HCT116 (cell line): ENCODE measurements around the gene ELP1. TPM values are rescaled to one million over a fixed set of nuclear protein-coding genes. Genes with fewer than 3 reads are reported as not detected.

ENCODE experiments used
- ATAC-seq: fragments of 200-7000 bp; cut with Tn5 transposase; 2 replicates; pipeline ENCODE4 v1.9.1; 2020; ENCODE audit warnings: mild to moderate bottlenecking, moderate library complexity
- BruUV-seq: library from RNA; stranded (reverse); fragments of 400-500 nt; replicated peaks from 2 replicates; lab custom pipeline; 2021; lab: Mats Ljungman, UMichigan
- CTCF ChIA-PET: fragments of 300-600 bp; sonication (Branson Sonifier 250); formaldehyde crosslinking; loops from one replicate; lab custom pipeline; 2021; ENCODE audit warnings: antibody characterized with exemption; lab: Charles Lee
- POLR2A ChIA-PET: fragments of 300-600, 350-600 bp; sonication (Branson Sonifier 250); formaldehyde crosslinking; loops from one replicate; lab custom pipeline; 2021; ENCODE audit warnings: antibody characterized with exemption; lab: Charles Lee
- RAD21 ChIA-PET, 2 experiments: fragments of 300-600 bp; sonication (Branson Sonifier 250); formaldehyde crosslinking; loops; one replicate each; lab custom pipeline; 2023; ENCODE audit warnings: low total read pairs in 2 of 2; ENCODE audit not compliant: uncharacterized antibody in 2 of 2, unreplicated experiment in 2 of 2, low non-redundant PET in 1 of 2; lab: Charles Lee
- DNase-seq: peaks from one replicate; pipeline ENCODE4 v3.0.0-alpha.2; 2010; ENCODE audit warnings: low read depth, low spot score
- H2AFZ ChIP-seq: fragments of 200-600 bp; shearing (Covaris generic), sonication (generic); 2 replicates; pipeline ENCODE4 v1.6.1; 2017; ENCODE audit warnings: low read depth, mixed run types, mixed read lengths, antibody characterized with exemption, low read length; ENCODE audit not compliant: poor library complexity, severe bottlenecking
- H3K27ac ChIP-seq: 2 replicates; pipeline ENCODE4 v1.5.1; 2012; ENCODE audit warnings: low read depth, low read length
- H3K27me3 ChIP-seq: fragments of 200-600 bp; sonication (generic); 2 replicates; pipeline ENCODE4 v1.6.1; 2016; ENCODE audit warnings: mixed run types, low read length, mixed read lengths; ENCODE audit not compliant: insufficient read depth
- H3K36me3 ChIP-seq, 2 experiments: fragments of 200-500 bp in 1 of 2; fragments of 200-600 bp in 1 of 2; sonication (Bioruptor generic) in 1 of 2; sonication (generic) in 1 of 2; 2 replicates each; pipeline versions ENCODE4 v1.5.1 to v1.6.1; 2014 to 2016; ENCODE audit warnings: low read length in 2 of 2, inconsistent platforms in 1 of 2, mixed read lengths in 1 of 2, mixed run types in 1 of 2; ENCODE audit not compliant: insufficient read depth in 2 of 2, control insufficient read depth in 1 of 2
- H3K4me1 ChIP-seq, 2 experiments: fragments of 200-600 bp in 1 of 2; sonication (generic) in 1 of 2; 2 replicates each; pipeline versions ENCODE4 v1.5.1 to v1.6.1; 2012 to 2017; ENCODE audit warnings: low read length in 2 of 2, inconsistent platforms in 1 of 2, mild to moderate bottlenecking in 1 of 2, mixed read lengths in 1 of 2, mixed run types in 1 of 2, moderate library complexity in 1 of 2; ENCODE audit not compliant: insufficient read depth in 2 of 2, control insufficient read depth in 1 of 2
- H3K4me2 ChIP-seq: fragments of 200-600 bp; sonication (generic); 2 replicates; pipeline ENCODE4 v1.6.1; 2017; ENCODE audit warnings: mixed run types, low read length, mixed read lengths
- H3K4me3 ChIP-seq, 2 experiments: fragments of 200-600 bp in 1 of 2; sonication (generic) in 1 of 2; replicated peaks in 1 of 2; 2 replicates each; pipeline ENCODE4 v1.5.1; 2011 to 2016; ENCODE audit warnings: low read length in 2 of 2, control low read depth in 1 of 2, low read depth in 1 of 2, mild to moderate bottlenecking in 1 of 2, mixed read lengths in 1 of 2, mixed run types in 1 of 2
- H3K79me2 ChIP-seq: fragments of 200-600 bp; sonication (generic); 2 replicates; pipeline ENCODE4 v1.6.1; 2017; ENCODE audit warnings: mild to moderate bottlenecking, mixed run types, low read length, moderate library complexity, mixed read lengths; ENCODE audit not compliant: insufficient read depth
- H3K9ac ChIP-seq: fragments of 200-600 bp; sonication (generic); 2 replicates; pipeline ENCODE4 v1.6.1; 2016; ENCODE audit warnings: low read length, mixed read lengths
- H3K9me2 ChIP-seq: fragments of 200-600 bp; sonication (generic), shearing (Covaris generic); 2 replicates; pipeline ENCODE4 v1.6.1; 2017; ENCODE audit warnings: mixed run types, mild to moderate bottlenecking, moderate library complexity; ENCODE audit not compliant: insufficient read depth
- H3K9me3 ChIP-seq, 2 experiments: fragments of 200-500 bp in 1 of 2; fragments of 200-600 bp in 1 of 2; sonication (Bioruptor generic) in 1 of 2; sonication (generic) in 1 of 2; 2 replicates each; pipeline ENCODE4 v1.6.1; 2014 to 2017; ENCODE audit warnings: low read length in 2 of 2, mixed read lengths in 2 of 2, inconsistent platforms in 1 of 2, low read depth in 1 of 2, mild to moderate bottlenecking in 1 of 2, mixed run types in 1 of 2, moderate library complexity in 1 of 2; ENCODE audit not compliant: control insufficient read depth in 1 of 2, insufficient read depth in 1 of 2
- H4K20me1 ChIP-seq: fragments of 200-600 bp; sonication (generic), shearing (Covaris generic); 2 replicates; pipeline ENCODE4 v1.6.1; 2017; ENCODE audit warnings: mixed run types, mild to moderate bottlenecking, moderate library complexity; ENCODE audit not compliant: insufficient read depth
- ELF1 ChIP-seq: IDR thresholded peaks from 2 replicates; pipeline ENCODE4 v1.6.1; 2012; ENCODE audit warnings: low read depth, borderline replicate concordance
- EZH2 ChIP-seq: fragments of 200-600 bp; sonication (generic); IDR thresholded peaks from 2 replicates; pipeline ENCODE4 v1.6.1; 2017; ENCODE audit warnings: antibody characterized with exemption, mixed run types
- FOSL1 ChIP-seq: IDR thresholded peaks from 2 replicates; pipeline ENCODE4 v1.6.1; 2012; ENCODE audit warnings: low read depth
- POLR2A ChIP-seq: IDR thresholded peaks from 2 replicates; pipeline ENCODE4 v1.7.0; 2011; ENCODE audit warnings: borderline replicate concordance; ENCODE audit not compliant: insufficient read depth, insufficient read length; ENCODE audit errors: extremely low read depth
- SIN3A ChIP-seq: IDR thresholded peaks from 2 replicates; pipeline ENCODE4 v1.6.1; 2012; ENCODE audit warnings: low read depth
- TCF7L2 ChIP-seq: IDR thresholded peaks from 2 replicates; pipeline ENCODE4 v1.7.0; 2011; ENCODE audit warnings: borderline replicate concordance, inconsistent platforms; ENCODE audit not compliant: insufficient read depth, insufficient read length; ENCODE audit errors: extremely low read depth
- YY1 ChIP-seq: IDR thresholded peaks from 2 replicates; pipeline ENCODE4 v1.6.1; 2011; ENCODE audit warnings: low read length, low read depth, moderate library complexity, mild to moderate bottlenecking; ENCODE audit not compliant: insufficient replicate concordance; ENCODE audit errors: extremely low read depth
- ZFX ChIP-seq: fragments of 450-650 bp; IDR thresholded peaks from 2 replicates; pipeline ENCODE4 v1.6.1; 2017
- ZNF274 ChIP-seq: fragments of 200-500 bp; sonication (Bioruptor generic); IDR thresholded peaks from 2 replicates; pipeline ENCODE4 v1.6.1; 2014; ENCODE audit warnings: mild to moderate bottlenecking, low read depth, low read length, inconsistent platforms
- intact Hi-C: fragments of 100-400 bp; cut with micrococcal nuclease; formaldehyde crosslinking; loops from 2 replicates; pipeline ENCODE4 v1.10.0; 2022
- total RNA-seq: library from RNA; stranded (reverse); gene quantifications from one replicate; pipeline ENCODE4 v1.2.1, GENCODE V29; 2021; ENCODE audit not compliant: unreplicated experiment
- TF ChIP-seq, protein P1 (sequence below), 3 experiments: fragments of 200-600 bp in 1 of 3; sonication (generic) in 1 of 3; IDR thresholded peaks in 2 of 3; conservative IDR thresholded peaks in 1 of 3; 2 replicates each; pipeline ENCODE4 v1.5.1; 2012 to 2017; ENCODE audit warnings: low read depth in 2 of 3, low read length in 2 of 3, antibody characterized with exemption in 1 of 3, borderline replicate concordance in 1 of 3, control low read depth in 1 of 3, mild to moderate bottlenecking in 1 of 3, mixed read lengths in 1 of 3, mixed run types in 1 of 3, moderate library complexity in 1 of 3; ENCODE audit not compliant: insufficient read depth in 1 of 3

Gene ELP1
- total RNA-seq, 1 experiment from 2014 or later: 28.8 TPM

DNA sequence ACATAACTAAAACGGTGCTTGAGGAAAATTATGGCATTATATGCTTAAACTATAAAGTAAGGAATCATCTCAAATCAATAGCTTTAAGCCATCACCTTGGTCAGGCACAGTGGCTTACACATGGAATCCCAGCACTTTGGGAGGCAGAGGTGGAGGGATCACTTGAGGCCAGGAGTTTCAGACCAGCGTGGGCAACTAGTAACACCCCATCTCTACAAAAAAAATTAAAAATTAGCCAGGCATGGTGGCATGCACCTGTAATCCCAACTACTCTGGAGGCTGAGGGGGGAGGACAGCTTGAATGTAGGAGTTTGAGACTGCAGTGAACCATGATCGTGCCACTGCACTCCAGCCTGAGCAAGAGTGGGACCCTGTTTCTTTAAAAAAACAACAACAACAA lies 49.2 kb downstream of the ELP1 start:
- Histone ChIP-seq H3K9me2 (no peaks in the 10 kb centered on the region), H2AFZ (no peak overlapping the region), H3K4me2 (no peak overlapping the region), H3K79me2 (no peaks in the 10 kb centered on the region), H3K27me3 (no peaks in the 10 kb centered on the region), H3K9me3 (no peaks in the 10 kb centered on the region), H3K36me3 (peaks cover 5 to 9% of the 10 kb centered on the region in 2 experiments; a peak in 2 of 4 replicates), H3K9ac (no peak overlapping the region), H3K4me3 (no peak overlapping the region), H4K20me1 (no peaks in the 10 kb centered on the region), H3K4me1 (peaks cover 9 to 10% of the 10 kb centered on the region in 2 experiments; a peak in 3 of 4 replicates), H3K27ac (no peak overlapping the region)
- RAD21 ChIA-PET: no interaction called here
- TF ChIP-seq TCF7L2: no peak
- TF ChIP-seq FOSL1: no peak
- TF ChIP-seq ELF1: no peak
- TF ChIP-seq SIN3A: no peak
- TF ChIP-seq POLR2A: no peak
- TF ChIP-seq ZNF274: no peak
- no peak for TF ChIP-seq EZH2
- TF ChIP-seq ZFX: no peak
- TF ChIP-seq YY1: no peak
- TF ChIP-seq, protein P1, sequence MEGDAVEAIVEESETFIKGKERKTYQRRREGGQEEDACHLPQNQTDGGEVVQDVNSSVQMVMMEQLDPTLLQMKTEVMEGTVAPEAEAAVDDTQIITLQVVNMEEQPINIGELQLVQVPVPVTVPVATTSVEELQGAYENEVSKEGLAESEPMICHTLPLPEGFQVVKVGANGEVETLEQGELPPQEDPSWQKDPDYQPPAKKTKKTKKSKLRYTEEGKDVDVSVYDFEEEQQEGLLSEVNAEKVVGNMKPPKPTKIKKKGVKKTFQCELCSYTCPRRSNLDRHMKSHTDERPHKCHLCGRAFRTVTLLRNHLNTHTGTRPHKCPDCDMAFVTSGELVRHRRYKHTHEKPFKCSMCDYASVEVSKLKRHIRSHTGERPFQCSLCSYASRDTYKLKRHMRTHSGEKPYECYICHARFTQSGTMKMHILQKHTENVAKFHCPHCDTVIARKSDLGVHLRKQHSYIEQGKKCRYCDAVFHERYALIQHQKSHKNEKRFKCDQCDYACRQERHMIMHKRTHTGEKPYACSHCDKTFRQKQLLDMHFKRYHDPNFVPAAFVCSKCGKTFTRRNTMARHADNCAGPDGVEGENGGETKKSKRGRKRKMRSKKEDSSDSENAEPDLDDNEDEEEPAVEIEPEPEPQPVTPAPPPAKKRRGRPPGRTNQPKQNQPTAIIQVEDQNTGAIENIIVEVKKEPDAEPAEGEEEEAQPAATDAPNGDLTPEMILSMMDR (IDR thresholded peaks at IDR 0.05 in 2 of 3, conservative IDR thresholded peaks at IDR 0.05 in 1 of 3; ENCODE audit: borderline replicate concordance in 1 of 3, insufficient read depth in 1 of 3, low read depth in 2 of 3, low read length in 2 of 3): no peak
- BruUV-seq: no TSS peak
- no peak for DNase-seq
- ATAC-seq: no peak
- intact Hi-C loops: no loop called here
- CTCF ChIA-PET: no interaction called here
- POLR2A ChIA-PET: no interaction called here
